ENCODE measurements around the gene GAB2.
"Not testable (repeated sequence)": the region's sequence is repeated elsewhere in the genome, so short reads cannot be mapped to it uniquely, and the experiment has no call there.

Gene GAB2

GRCh38 chr11:78417175-78417887 lies at the start of gene GAB2:
Gene GAB2, minus strand, starts transcription at chr11:78417820. Its CDS starts 100 bp downstream, at chr11:78417720.
- DNase-seq: no peak

GRCh38 chr11:78467370-78467769 lies 49.8 kb upstream of the GAB2 start:
- no peak for DNase-seq

GRCh38 chr11:78465169-78465942 lies 47.7 kb upstream of the GAB2 start:
- DNase-seq: no peak

- not testable (repeated sequence) for DNase-seq
Measured at GRCh38 chr11:78464787-78465168, 47.2 kb upstream of the GAB2 start.

- DNase-seq: no peak
Measured at GRCh38 chr11:78460471-78460870, 42.9 kb upstream of the GAB2 start.

GRCh38 chr11:78459738-78460137 lies 42.1 kb upstream of the GAB2 start:
- DNase-seq: no peak

- no peak for DNase-seq
Measured at GRCh38 chr11:78457448-78457847, 39.8 kb upstream of the GAB2 start.

- DNase-seq: no peak
Measured at GRCh38 chr11:78453140-78453935, 35.7 kb upstream of the GAB2 start.

GRCh38 chr11:78451371-78452150 lies 33.9 kb upstream of the GAB2 start:
- DNase-seq: no peak

- DNase-seq: no peak
Measured at GRCh38 chr11:78450866-78451265, 33.2 kb upstream of the GAB2 start.

- DNase-seq: no peak
Measured at GRCh38 chr11:78449866-78450265, 32.2 kb upstream of the GAB2 start.

- no peak for DNase-seq
Measured at GRCh38 chr11:78446210-78446609, 28.6 kb upstream of the GAB2 start.

- DNase-seq: no peak
Measured at GRCh38 chr11:78444726-78445125, 27.1 kb upstream of the GAB2 start.

- DNase-seq: no peak
Measured at GRCh38 chr11:78441956-78442355, 24.3 kb upstream of the GAB2 start.

- no peak for DNase-seq
Measured at GRCh38 chr11:78438298-78438975, 20.8 kb upstream of the GAB2 start.

- no peak for DNase-seq
Measured at GRCh38 chr11:78432956-78433355, 15.3 kb upstream of the GAB2 start.

GRCh38 chr11:78432058-78432515 lies 14.5 kb upstream of the GAB2 start:
- DNase-seq: no peak

GRCh38 chr11:78429660-78430059 lies 12.0 kb upstream of the GAB2 start:
- DNase-seq: no peak

- no peak for DNase-seq
Measured at GRCh38 chr11:78429209-78429608, 11.6 kb upstream of the GAB2 start.

GRCh38 chr11:78428773-78429172 lies 11.2 kb upstream of the GAB2 start:
- DNase-seq: no peak

- no peak for DNase-seq
Measured at GRCh38 chr11:78428266-78428636, 10.6 kb upstream of the GAB2 start.

- no peak for DNase-seq
Measured at GRCh38 chr11:78427615-78428265, 10.1 kb upstream of the GAB2 start.
